OCI-LY1 (cell line): ENCODE results near the gene RHCE.

Experiments
- EZH2 ChIP-seq: fragments of 200-600 bp; sonication (generic), shearing (Covaris generic); IDR thresholded peaks from 2 replicates; pipeline ENCODE4 v1.8.0; 2017; ENCODE audit warnings: borderline replicate concordance, mixed run types, mild to moderate bottlenecking, antibody characterized with exemption, low read length, moderate library complexity, mixed read lengths
- TF ChIP-seq, protein P1 (sequence below): fragments of 200-600 bp; sonication (generic), shearing (Covaris generic); IDR thresholded peaks from 2 replicates; pipeline ENCODE4 v1.5.1; 2017; ENCODE audit warnings: mild to moderate bottlenecking, antibody characterized with exemption, low read length, moderate library complexity, mixed read lengths

DNA sequence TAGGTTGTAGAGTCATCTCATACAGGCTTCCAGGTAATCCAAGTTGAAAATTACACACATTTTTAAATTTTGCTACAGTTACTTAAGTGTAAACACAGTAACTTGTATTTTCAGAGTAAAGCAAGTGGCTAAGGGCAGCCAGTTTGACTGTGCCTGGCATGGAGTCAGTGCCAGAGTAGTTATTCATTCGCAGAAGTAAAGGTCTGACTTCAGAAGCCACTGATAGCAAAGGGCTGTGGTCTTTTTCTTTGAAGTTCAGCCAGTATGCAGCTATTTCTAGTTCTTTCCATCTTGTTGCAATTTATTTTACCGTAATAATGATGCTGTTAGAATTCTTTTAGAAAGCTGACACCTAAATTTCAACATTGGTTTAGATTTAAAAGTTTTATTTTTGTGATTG, 73.1 kb downstream of the RHCE start:
- TF ChIP-seq, protein P1, sequence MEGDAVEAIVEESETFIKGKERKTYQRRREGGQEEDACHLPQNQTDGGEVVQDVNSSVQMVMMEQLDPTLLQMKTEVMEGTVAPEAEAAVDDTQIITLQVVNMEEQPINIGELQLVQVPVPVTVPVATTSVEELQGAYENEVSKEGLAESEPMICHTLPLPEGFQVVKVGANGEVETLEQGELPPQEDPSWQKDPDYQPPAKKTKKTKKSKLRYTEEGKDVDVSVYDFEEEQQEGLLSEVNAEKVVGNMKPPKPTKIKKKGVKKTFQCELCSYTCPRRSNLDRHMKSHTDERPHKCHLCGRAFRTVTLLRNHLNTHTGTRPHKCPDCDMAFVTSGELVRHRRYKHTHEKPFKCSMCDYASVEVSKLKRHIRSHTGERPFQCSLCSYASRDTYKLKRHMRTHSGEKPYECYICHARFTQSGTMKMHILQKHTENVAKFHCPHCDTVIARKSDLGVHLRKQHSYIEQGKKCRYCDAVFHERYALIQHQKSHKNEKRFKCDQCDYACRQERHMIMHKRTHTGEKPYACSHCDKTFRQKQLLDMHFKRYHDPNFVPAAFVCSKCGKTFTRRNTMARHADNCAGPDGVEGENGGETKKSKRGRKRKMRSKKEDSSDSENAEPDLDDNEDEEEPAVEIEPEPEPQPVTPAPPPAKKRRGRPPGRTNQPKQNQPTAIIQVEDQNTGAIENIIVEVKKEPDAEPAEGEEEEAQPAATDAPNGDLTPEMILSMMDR = no peak
- no peak for TF ChIP-seq EZH2
